GM23338 (cell line): ENCODE data around the gene KRT9. TPM values are rescaled to one million over a fixed set of nuclear protein-coding genes. Genes with fewer than 3 reads are reported as not detected.
A peak's percentile ranks its signal among the peaks of the same experiment; 100 is the strongest.

ENCODE experiments used
- ATAC-seq: fragments of 200-7000 bp; cut with Tn5 transposase; 3 replicates; pipeline ENCODE4 v1.9.1; 2020
- DNase-seq: peaks from one replicate; pipeline ENCODE4 v3.0.0-alpha.2; 2015; ENCODE audit warnings: low spot score
- H2AFZ ChIP-seq: fragments of 200-600 bp; sonication (generic); 2 replicates; pipeline ENCODE4 v1.8.0; 2016; ENCODE audit warnings: antibody characterized with exemption, mild to moderate bottlenecking, moderate library complexity
- H3F3A ChIP-seq: fragments of 200-600 bp; sonication (generic); replicated peaks from 2 replicates; pipeline ENCODE4 v1.8.0; 2017; ENCODE audit warnings: antibody characterized with exemption, mixed run types, low read depth
- H3K27ac ChIP-seq: fragments of 200-600 bp; sonication (generic); 2 replicates; pipeline ENCODE4 v1.6.1; 2016; ENCODE audit warnings: low read depth
- H3K27me3 ChIP-seq: fragments of 200-600 bp; sonication (generic); 2 replicates; pipeline ENCODE4 v1.8.0; 2016; ENCODE audit warnings: mild to moderate bottlenecking, mixed run types, moderate library complexity; ENCODE audit not compliant: insufficient read depth
- H3K36me3 ChIP-seq: fragments of 200-600 bp; sonication (generic); 2 replicates; pipeline ENCODE4 v1.8.0; 2016; ENCODE audit warnings: mild to moderate bottlenecking; ENCODE audit not compliant: insufficient read depth
- H3K4me1 ChIP-seq: fragments of 200-600 bp; sonication (generic); 2 replicates; pipeline ENCODE4 v1.8.0; 2016; ENCODE audit warnings: mild to moderate bottlenecking, moderate library complexity; ENCODE audit not compliant: insufficient read depth
- H3K4me2 ChIP-seq: fragments of 200-600 bp; sonication (generic); 2 replicates; pipeline ENCODE4 v1.7.1; 2017; ENCODE audit warnings: mixed run types
- H3K4me3 ChIP-seq: fragments of 200-600 bp; sonication (generic); 2 replicates; pipeline ENCODE4 v1.6.1; 2016; ENCODE audit warnings: mixed run types
- H3K79me2 ChIP-seq: fragments of 200-600 bp; sonication (generic); replicated peaks from 2 replicates; pipeline ENCODE4 v1.8.0; 2017; ENCODE audit warnings: mild to moderate bottlenecking; ENCODE audit not compliant: insufficient read depth
- H3K9me2 ChIP-seq: fragments of 200-600 bp; sonication (generic); 2 replicates; pipeline ENCODE4 v1.8.0; 2017; ENCODE audit not compliant: insufficient read depth
- H4K20me1 ChIP-seq: fragments of 200-600 bp; sonication (generic); replicated peaks from 2 replicates; pipeline ENCODE4 v1.8.0; 2017; ENCODE audit warnings: mild to moderate bottlenecking; ENCODE audit not compliant: insufficient read depth
- H3K27ac Mint-ChIP-seq: 2 replicates; pipeline ENCODE4 v1.8.0; 2020; ENCODE audit warnings: inconsistent platforms, mild to moderate bottlenecking, moderate library complexity, mixed read lengths
- H3K27me3 Mint-ChIP-seq: 3 replicates; pipeline ENCODE4 v1.8.0; 2022; ENCODE audit warnings: low read depth, mild to moderate bottlenecking, moderate library complexity, mixed read lengths, inconsistent platforms; ENCODE audit not compliant: insufficient read depth, poor library complexity
- H3K36me3 Mint-ChIP-seq: 3 replicates; pipeline ENCODE4 v1.8.0; 2021; ENCODE audit warnings: low read depth, mild to moderate bottlenecking, inconsistent platforms, moderate library complexity, mixed read lengths
- H3K4me1 Mint-ChIP-seq: 3 replicates; pipeline ENCODE4 v1.8.0; 2020; ENCODE audit warnings: mild to moderate bottlenecking, inconsistent platforms, mixed read lengths
- H3K4me3 Mint-ChIP-seq: 3 replicates; pipeline ENCODE4 v1.8.0; 2021; ENCODE audit warnings: moderate library complexity, mild to moderate bottlenecking, inconsistent platforms, mixed read lengths
- H3K9me3 Mint-ChIP-seq: 3 replicates; pipeline ENCODE4 v1.8.0; 2020; ENCODE audit warnings: moderate library complexity, mild to moderate bottlenecking, inconsistent platforms, mixed read lengths
- CREB1 ChIP-seq: fragments of 250-450 bp; sonication (Bioruptor Pico); IDR thresholded peaks from 2 replicates; pipeline ENCODE4 v1.5.0; 2020; ENCODE audit warnings: low read depth, mild to moderate bottlenecking, moderate library complexity
- EZH2 ChIP-seq: fragments of 200-600 bp; sonication (generic); IDR thresholded peaks from one replicate; pipeline ENCODE4 v1.8.0; 2017; ENCODE audit warnings: antibody characterized with exemption, mild to moderate bottlenecking, low read depth; ENCODE audit not compliant: unreplicated experiment
- EZH2phosphoT487 ChIP-seq: fragments of 200-600 bp; sonication (generic); IDR thresholded peaks from one replicate; pipeline ENCODE4 v1.8.1; 2018; ENCODE audit warnings: antibody characterized with exemption; ENCODE audit not compliant: unreplicated experiment
- JUNB ChIP-seq: IDR thresholded peaks from one replicate; pipeline ENCODE4 v1.6.1; 2016; ENCODE audit warnings: antibody characterized with exemption; ENCODE audit not compliant: unreplicated experiment
- NANOG ChIP-seq: IDR thresholded peaks from 2 replicates; pipeline ENCODE4 v1.6.1; 2016; ENCODE audit warnings: antibody characterized with exemption, borderline replicate concordance
- POLR2AphosphoS5 ChIP-seq: IDR thresholded peaks from 2 replicates; pipeline ENCODE4 v1.6.1; 2016; ENCODE audit warnings: antibody characterized with exemption, low read depth
- STAT1 ChIP-seq: IDR thresholded peaks from one replicate; pipeline ENCODE4 v1.6.1; 2016; ENCODE audit warnings: antibody characterized with exemption; ENCODE audit not compliant: unreplicated experiment
- ZNF114 ChIP-seq: fragments of 250-450 bp; sonication (Bioruptor Pico); IDR thresholded peaks from 2 replicates; pipeline ENCODE4 v1.5.0; 2020; ENCODE audit warnings: mild to moderate bottlenecking, moderate library complexity
- ZNF331 ChIP-seq: fragments of 250-450 bp; sonication (Bioruptor Pico); IDR thresholded peaks from 2 replicates; pipeline ENCODE4 v1.5.0; 2020; ENCODE audit warnings: low read depth, mild to moderate bottlenecking, moderate library complexity
- ZNF462 ChIP-seq: fragments of 250-450 bp; sonication (Bioruptor Pico); IDR thresholded peaks from 2 replicates; pipeline ENCODE4 v1.5.0; 2020; ENCODE audit warnings: mild to moderate bottlenecking, moderate library complexity
- polyA plus RNA-seq: library from polyadenylated mRNA; unstranded; fragments of >200 nt; fragmentation: Nextera tagmentation; extraction: Ambion mirVana; gene quantifications from 2 replicates; pipeline ENCODE4 v1.2.1, GENCODE V29; 2016
- total RNA-seq: library from RNA; depleted of rRNA; stranded (reverse); fragments of >200 nt; shearing (Covaris generic); gene quantifications from 2 replicates; pipeline ENCODE4 v1.2.3, GENCODE V29; 2014
- TF ChIP-seq, protein P1 (sequence below): IDR thresholded peaks from one replicate; pipeline ENCODE4 v1.6.1; 2018; ENCODE audit warnings: antibody characterized with exemption; ENCODE audit not compliant: unreplicated experiment
- TF ChIP-seq, protein P2 (sequence below): IDR thresholded peaks from 2 replicates; pipeline ENCODE4 v1.6.1; 2016; ENCODE audit warnings: antibody characterized with exemption
- TF ChIP-seq, protein P3 (sequence below), 2 experiments: fragments of 200-600 bp in 1 of 2; sonication (generic) in 1 of 2; conservative IDR thresholded peaks; 2 replicates each; pipeline versions ENCODE4 v1.5.1 to v1.6.1; 2016 to 2017; ENCODE audit warnings: antibody characterized with exemption in 2 of 2, low read depth in 2 of 2, mild to moderate bottlenecking in 2 of 2, moderate library complexity in 1 of 2

KRT9 gene
- total and polyA plus RNA-seq, 2 experiments from 2014 or later = not detected

GRCh38 chr17:41592601-41593305 is 20.9 kb upstream of the KRT9 start:
- H3K79me2 ChIP-seq = no peaks in the 10 kb centered on the region
- H2AFZ ChIP-seq = no peak overlapping the region
- H3K4me3 Mint-ChIP-seq = no peak overlapping the region
- DNase-seq (peak; percentile 32), ATAC-seq (peak; percentile 45)
- TF ChIP-seq POLR2AphosphoS5 (no peak), ZNF331 (CRISPR knock-in tag) (no peak), ZNF114 (CRISPR knock-in tag) (no peak), EZH2phosphoT487 (no peak), CREB1 (CRISPR knock-in tag) (no peak), EZH2 (no peak), JUNB (no peak), STAT1 (no peak), ZNF462 (no peak), NANOG (no peak)
- TF ChIP-seq, protein P1, sequence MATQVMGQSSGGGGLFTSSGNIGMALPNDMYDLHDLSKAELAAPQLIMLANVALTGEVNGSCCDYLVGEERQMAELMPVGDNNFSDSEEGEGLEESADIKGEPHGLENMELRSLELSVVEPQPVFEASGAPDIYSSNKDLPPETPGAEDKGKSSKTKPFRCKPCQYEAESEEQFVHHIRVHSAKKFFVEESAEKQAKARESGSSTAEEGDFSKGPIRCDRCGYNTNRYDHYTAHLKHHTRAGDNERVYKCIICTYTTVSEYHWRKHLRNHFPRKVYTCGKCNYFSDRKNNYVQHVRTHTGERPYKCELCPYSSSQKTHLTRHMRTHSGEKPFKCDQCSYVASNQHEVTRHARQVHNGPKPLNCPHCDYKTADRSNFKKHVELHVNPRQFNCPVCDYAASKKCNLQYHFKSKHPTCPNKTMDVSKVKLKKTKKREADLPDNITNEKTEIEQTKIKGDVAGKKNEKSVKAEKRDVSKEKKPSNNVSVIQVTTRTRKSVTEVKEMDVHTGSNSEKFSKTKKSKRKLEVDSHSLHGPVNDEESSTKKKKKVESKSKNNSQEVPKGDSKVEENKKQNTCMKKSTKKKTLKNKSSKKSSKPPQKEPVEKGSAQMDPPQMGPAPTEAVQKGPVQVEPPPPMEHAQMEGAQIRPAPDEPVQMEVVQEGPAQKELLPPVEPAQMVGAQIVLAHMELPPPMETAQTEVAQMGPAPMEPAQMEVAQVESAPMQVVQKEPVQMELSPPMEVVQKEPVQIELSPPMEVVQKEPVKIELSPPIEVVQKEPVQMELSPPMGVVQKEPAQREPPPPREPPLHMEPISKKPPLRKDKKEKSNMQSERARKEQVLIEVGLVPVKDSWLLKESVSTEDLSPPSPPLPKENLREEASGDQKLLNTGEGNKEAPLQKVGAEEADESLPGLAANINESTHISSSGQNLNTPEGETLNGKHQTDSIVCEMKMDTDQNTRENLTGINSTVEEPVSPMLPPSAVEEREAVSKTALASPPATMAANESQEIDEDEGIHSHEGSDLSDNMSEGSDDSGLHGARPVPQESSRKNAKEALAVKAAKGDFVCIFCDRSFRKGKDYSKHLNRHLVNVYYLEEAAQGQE = no peak
- TF ChIP-seq, protein P2, sequence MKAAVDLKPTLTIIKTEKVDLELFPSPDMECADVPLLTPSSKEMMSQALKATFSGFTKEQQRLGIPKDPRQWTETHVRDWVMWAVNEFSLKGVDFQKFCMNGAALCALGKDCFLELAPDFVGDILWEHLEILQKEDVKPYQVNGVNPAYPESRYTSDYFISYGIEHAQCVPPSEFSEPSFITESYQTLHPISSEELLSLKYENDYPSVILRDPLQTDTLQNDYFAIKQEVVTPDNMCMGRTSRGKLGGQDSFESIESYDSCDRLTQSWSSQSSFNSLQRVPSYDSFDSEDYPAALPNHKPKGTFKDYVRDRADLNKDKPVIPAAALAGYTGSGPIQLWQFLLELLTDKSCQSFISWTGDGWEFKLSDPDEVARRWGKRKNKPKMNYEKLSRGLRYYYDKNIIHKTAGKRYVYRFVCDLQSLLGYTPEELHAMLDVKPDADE = no peak
- TF ChIP-seq, protein P3, sequence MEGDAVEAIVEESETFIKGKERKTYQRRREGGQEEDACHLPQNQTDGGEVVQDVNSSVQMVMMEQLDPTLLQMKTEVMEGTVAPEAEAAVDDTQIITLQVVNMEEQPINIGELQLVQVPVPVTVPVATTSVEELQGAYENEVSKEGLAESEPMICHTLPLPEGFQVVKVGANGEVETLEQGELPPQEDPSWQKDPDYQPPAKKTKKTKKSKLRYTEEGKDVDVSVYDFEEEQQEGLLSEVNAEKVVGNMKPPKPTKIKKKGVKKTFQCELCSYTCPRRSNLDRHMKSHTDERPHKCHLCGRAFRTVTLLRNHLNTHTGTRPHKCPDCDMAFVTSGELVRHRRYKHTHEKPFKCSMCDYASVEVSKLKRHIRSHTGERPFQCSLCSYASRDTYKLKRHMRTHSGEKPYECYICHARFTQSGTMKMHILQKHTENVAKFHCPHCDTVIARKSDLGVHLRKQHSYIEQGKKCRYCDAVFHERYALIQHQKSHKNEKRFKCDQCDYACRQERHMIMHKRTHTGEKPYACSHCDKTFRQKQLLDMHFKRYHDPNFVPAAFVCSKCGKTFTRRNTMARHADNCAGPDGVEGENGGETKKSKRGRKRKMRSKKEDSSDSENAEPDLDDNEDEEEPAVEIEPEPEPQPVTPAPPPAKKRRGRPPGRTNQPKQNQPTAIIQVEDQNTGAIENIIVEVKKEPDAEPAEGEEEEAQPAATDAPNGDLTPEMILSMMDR (conservative IDR thresholded peaks at IDR 0.05; ENCODE audit: low read depth in 2 of 2) = no peak
- H3K4me3 ChIP-seq = no peak overlapping the region
- no peaks in the 10 kb centered on the region for H3K36me3 Mint-ChIP-seq
- H3K4me1 Mint-ChIP-seq = peaks cover 4% of the 10 kb centered on the region
- no peaks in the 10 kb centered on the region for H4K20me1 ChIP-seq
- no peaks in the 10 kb centered on the region for H3F3A ChIP-seq
- H3K9me2 ChIP-seq = no peaks in the 10 kb centered on the region
- no peaks in the 10 kb centered on the region for H3K4me1 ChIP-seq
- no peaks in the 10 kb centered on the region for H3K27me3 ChIP-seq
- no peak overlapping the region for H3K27ac Mint-ChIP-seq
- H3K27ac ChIP-seq = no peak overlapping the region
- H3K36me3 ChIP-seq = no peaks in the 10 kb centered on the region
- no peak overlapping the region for H3K4me2 ChIP-seq
- H3K9me3 Mint-ChIP-seq = peaks cover 2% of the 10 kb centered on the region
- H3K27me3 Mint-ChIP-seq = peaks cover 10% of the 10 kb centered on the region
